GM23338 (cell line): ENCODE results near the gene CNGA1. TPM values are rescaled to one million over a fixed set of nuclear protein-coding genes. Genes with fewer than 3 reads are reported as not detected.

Experiments used
- ATAC-seq: fragments of 200-7000 bp; cut with Tn5 transposase; 3 replicates; pipeline ENCODE4 v1.9.1; 2020
- DNase-seq: peaks from one replicate; pipeline ENCODE4 v3.0.0-alpha.2; 2015; ENCODE audit warnings: low spot score
- H2AFZ ChIP-seq: fragments of 200-600 bp; sonication (generic); 2 replicates; pipeline ENCODE4 v1.8.0; 2016; ENCODE audit warnings: antibody characterized with exemption, mild to moderate bottlenecking, moderate library complexity
- H3F3A ChIP-seq: fragments of 200-600 bp; sonication (generic); replicated peaks from 2 replicates; pipeline ENCODE4 v1.8.0; 2017; ENCODE audit warnings: antibody characterized with exemption, mixed run types, low read depth
- H3K27ac ChIP-seq: fragments of 200-600 bp; sonication (generic); 2 replicates; pipeline ENCODE4 v1.6.1; 2016; ENCODE audit warnings: low read depth
- H3K27me3 ChIP-seq: fragments of 200-600 bp; sonication (generic); 2 replicates; pipeline ENCODE4 v1.8.0; 2016; ENCODE audit warnings: mild to moderate bottlenecking, mixed run types, moderate library complexity; ENCODE audit not compliant: insufficient read depth
- H3K36me3 ChIP-seq: fragments of 200-600 bp; sonication (generic); 2 replicates; pipeline ENCODE4 v1.8.0; 2016; ENCODE audit warnings: mild to moderate bottlenecking; ENCODE audit not compliant: insufficient read depth
- H3K4me1 ChIP-seq: fragments of 200-600 bp; sonication (generic); 2 replicates; pipeline ENCODE4 v1.8.0; 2016; ENCODE audit warnings: mild to moderate bottlenecking, moderate library complexity; ENCODE audit not compliant: insufficient read depth
- H3K4me2 ChIP-seq: fragments of 200-600 bp; sonication (generic); 2 replicates; pipeline ENCODE4 v1.7.1; 2017; ENCODE audit warnings: mixed run types
- H3K4me3 ChIP-seq: fragments of 200-600 bp; sonication (generic); 2 replicates; pipeline ENCODE4 v1.6.1; 2016; ENCODE audit warnings: mixed run types
- H3K79me2 ChIP-seq: fragments of 200-600 bp; sonication (generic); replicated peaks from 2 replicates; pipeline ENCODE4 v1.8.0; 2017; ENCODE audit warnings: mild to moderate bottlenecking; ENCODE audit not compliant: insufficient read depth
- H3K9me2 ChIP-seq: fragments of 200-600 bp; sonication (generic); 2 replicates; pipeline ENCODE4 v1.8.0; 2017; ENCODE audit not compliant: insufficient read depth
- H4K20me1 ChIP-seq: fragments of 200-600 bp; sonication (generic); replicated peaks from 2 replicates; pipeline ENCODE4 v1.8.0; 2017; ENCODE audit warnings: mild to moderate bottlenecking; ENCODE audit not compliant: insufficient read depth
- H3K27ac Mint-ChIP-seq: 2 replicates; pipeline ENCODE4 v1.8.0; 2020; ENCODE audit warnings: inconsistent platforms, mild to moderate bottlenecking, moderate library complexity, mixed read lengths
- H3K27me3 Mint-ChIP-seq: 3 replicates; pipeline ENCODE4 v1.8.0; 2022; ENCODE audit warnings: low read depth, mild to moderate bottlenecking, moderate library complexity, mixed read lengths, inconsistent platforms; ENCODE audit not compliant: insufficient read depth, poor library complexity
- H3K36me3 Mint-ChIP-seq: 3 replicates; pipeline ENCODE4 v1.8.0; 2021; ENCODE audit warnings: low read depth, mild to moderate bottlenecking, inconsistent platforms, moderate library complexity, mixed read lengths
- H3K4me1 Mint-ChIP-seq: 3 replicates; pipeline ENCODE4 v1.8.0; 2020; ENCODE audit warnings: mild to moderate bottlenecking, inconsistent platforms, mixed read lengths
- H3K4me3 Mint-ChIP-seq: 3 replicates; pipeline ENCODE4 v1.8.0; 2021; ENCODE audit warnings: moderate library complexity, mild to moderate bottlenecking, inconsistent platforms, mixed read lengths
- H3K9me3 Mint-ChIP-seq: 3 replicates; pipeline ENCODE4 v1.8.0; 2020; ENCODE audit warnings: moderate library complexity, mild to moderate bottlenecking, inconsistent platforms, mixed read lengths
- CREB1 ChIP-seq: fragments of 250-450 bp; sonication (Bioruptor Pico); IDR thresholded peaks from 2 replicates; pipeline ENCODE4 v1.5.0; 2020; ENCODE audit warnings: low read depth, mild to moderate bottlenecking, moderate library complexity
- CTCF ChIP-seq, 2 experiments: fragments of 200-600 bp in 1 of 2; sonication (generic) in 1 of 2; conservative IDR thresholded peaks; 2 replicates each; pipeline versions ENCODE4 v1.5.1 to v1.6.1; 2016 to 2017; ENCODE audit warnings: antibody characterized with exemption in 2 of 2, low read depth in 2 of 2, mild to moderate bottlenecking in 2 of 2, moderate library complexity in 1 of 2
- ETS1 ChIP-seq: IDR thresholded peaks from 2 replicates; pipeline ENCODE4 v1.6.1; 2016; ENCODE audit warnings: antibody characterized with exemption
- POLR2AphosphoS5 ChIP-seq: IDR thresholded peaks from 2 replicates; pipeline ENCODE4 v1.6.1; 2016; ENCODE audit warnings: antibody characterized with exemption, low read depth
- ZNF331 ChIP-seq: fragments of 250-450 bp; sonication (Bioruptor Pico); IDR thresholded peaks from 2 replicates; pipeline ENCODE4 v1.5.0; 2020; ENCODE audit warnings: low read depth, mild to moderate bottlenecking, moderate library complexity
- ZNF462 ChIP-seq: fragments of 250-450 bp; sonication (Bioruptor Pico); IDR thresholded peaks from 2 replicates; pipeline ENCODE4 v1.5.0; 2020; ENCODE audit warnings: mild to moderate bottlenecking, moderate library complexity
- polyA plus RNA-seq: library from polyadenylated mRNA; unstranded; fragments of >200 nt; fragmentation: Nextera tagmentation; extraction: Ambion mirVana; gene quantifications from 2 replicates; pipeline ENCODE4 v1.2.1, GENCODE V29; 2016
- total RNA-seq: library from RNA; depleted of rRNA; stranded (reverse); fragments of >200 nt; shearing (Covaris generic); gene quantifications from 2 replicates; pipeline ENCODE4 v1.2.3, GENCODE V29; 2014

The CNGA1 gene
- total and polyA plus RNA-seq, 2 experiments from 2014 or later, result 3.3 to 4.9 TPM

- TF ChIP-seq CTCF (conservative IDR thresholded peaks at IDR 0.05; ENCODE audit: low read depth in 2 of 2), result no peak
- no peak for TF ChIP-seq ZNF462 (CRISPR knock-in tag)
- TF ChIP-seq POLR2AphosphoS5, result no peak
Observed at GRCh38 chr4:47914926-47915237, 101.6 kb downstream of the CNGA1 start (continued).

- peak within 1 kb of the TSS; percentile 97 for H2AFZ ChIP-seq
- peaks cover 23% of the 10 kb centered on the region for H3K9me3 Mint-ChIP-seq
- H3K27me3 Mint-ChIP-seq, result peaks cover 5% of the 10 kb centered on the region
- H3K27me3 ChIP-seq, result no peaks in the 10 kb centered on the region
- peak within 1 kb of the TSS; percentile 97 for H3K4me3 Mint-ChIP-seq
- peak within 1 kb of the TSS; percentile 94 for H3K4me2 ChIP-seq
- H3K79me2 ChIP-seq, result peaks cover 43% of the 10 kb centered on the region
- H3K36me3 Mint-ChIP-seq, result peaks cover 38% of the 10 kb centered on the region
- H4K20me1 ChIP-seq, result no peaks in the 10 kb centered on the region
- H3K9me2 ChIP-seq, result no peaks in the 10 kb centered on the region
- DNase-seq (peak; percentile 98), ATAC-seq (peak; percentile 94)
- peaks cover 17% of the 10 kb centered on the region for H3K4me1 Mint-ChIP-seq
- no peaks in the 10 kb centered on the region for H3F3A ChIP-seq
- H3K4me1 ChIP-seq, result peaks cover 8% of the 10 kb centered on the region; the same call in 1 of the 2 replicates
- 0 out of 2 replicates have a peak, but pooled peaks cover 3% of the 10 kb centered on the region for H3K36me3 ChIP-seq
- H3K27ac ChIP-seq, result peak within 1 kb of the TSS; percentile 94
- H3K27ac Mint-ChIP-seq, result peak within 1 kb of the TSS; percentile 93
- peak within 1 kb of the TSS; percentile 91 for H3K4me3 ChIP-seq
- TF ChIP-seq ZNF331 (no peak), ETS1 (peak; percentile 97), POLR2AphosphoS5 (peak; percentile 92), CREB1 (CRISPR knock-in tag) (peak; percentile 80)
Observed at GRCh38 chr4:47914220-47914925, 102.1 kb downstream of the CNGA1 start, which contains the start of gene NFXL1. Gene NFXL1 (minus strand): TSS chr4:47914583. CDS start chr4:47914203, 380 bp downstream.
